ENCODE measurements around the gene ZNF547.

GRCh38 chr19:57389194-57389729 lies 25.9 kb downstream of the ZNF547 start:
- TF ChIP-seq CTCF (IDR thresholded peaks at IDR 0.05): no peak
- TF ChIP-seq POLR2A (IDR thresholded peaks at IDR 0.05): no peak
